ENCODE measurements around the gene DNAJB1.
A peak's percentile ranks its signal among the peaks of the same experiment; 100 is the strongest.
"Not testable (repeated sequence)": the region's sequence is repeated elsewhere in the genome, so short reads cannot be mapped to it uniquely, and the experiment has no call there.

DNAJB1 gene

DNA sequence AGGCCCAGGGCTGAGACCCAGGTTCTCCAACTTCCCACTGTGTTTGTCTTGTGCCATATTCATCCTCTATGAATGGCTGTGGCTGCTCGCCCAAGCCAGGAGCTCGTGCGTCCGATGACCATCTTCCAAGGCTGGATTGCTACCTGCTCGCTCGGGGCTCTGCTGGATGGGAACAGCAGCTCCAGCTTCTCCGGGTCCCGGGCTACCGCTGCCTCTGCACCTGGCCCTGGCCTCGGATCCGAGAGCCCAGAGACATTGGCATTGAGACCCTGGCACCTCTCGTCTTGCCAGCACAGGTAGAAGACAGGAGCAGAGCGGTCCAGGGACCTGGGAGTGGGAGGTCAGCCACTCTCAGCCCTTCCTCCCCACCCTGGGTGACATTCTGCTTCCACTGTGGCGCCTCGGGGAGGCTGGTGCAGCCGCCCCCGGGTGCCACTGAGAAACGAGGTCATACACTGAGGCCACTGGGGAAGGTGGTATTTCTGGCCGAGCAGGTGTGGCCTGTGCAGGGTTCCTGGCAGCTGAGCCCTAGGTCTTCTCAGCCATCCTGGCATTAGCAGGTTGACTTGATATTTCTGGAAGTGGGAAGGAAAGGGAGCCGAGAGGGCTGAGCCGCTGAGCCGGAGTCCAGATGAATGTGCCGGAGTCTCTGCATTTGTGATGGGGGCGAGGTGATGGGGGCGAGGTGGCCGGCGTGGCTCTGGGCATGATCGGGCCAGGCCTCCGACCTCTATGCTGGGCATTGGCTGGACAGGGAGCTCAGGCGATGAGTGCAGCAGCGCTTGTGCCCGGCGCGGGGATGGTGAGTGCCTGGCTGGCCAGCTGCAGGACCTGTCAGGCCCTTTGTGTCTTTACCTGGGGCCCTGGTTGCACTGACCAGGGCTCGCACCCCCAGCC, 35.1 kb upstream of the DNAJB1 start:
- no peak for DNase-seq

DNA sequence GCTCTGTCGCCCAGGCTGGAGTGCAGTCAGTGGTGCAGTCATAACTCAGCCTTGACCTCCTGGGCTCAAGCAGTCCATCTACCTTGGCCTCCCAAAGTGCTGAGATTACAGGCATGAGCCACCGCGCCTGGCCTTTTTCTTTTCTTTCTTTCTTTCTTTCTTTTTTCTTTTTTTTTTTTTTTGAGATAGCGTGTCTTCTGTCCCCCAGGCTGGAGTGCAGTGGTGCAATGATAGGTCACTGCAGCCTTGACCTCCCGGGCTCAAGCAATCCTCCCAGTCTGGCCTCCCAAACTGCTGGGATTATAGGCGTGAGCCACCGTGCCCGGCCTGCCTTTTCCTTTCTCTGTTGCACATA, 33.8 kb upstream of the DNAJB1 start:
- not testable (repeated sequence) for DNase-seq

- DNase-seq: peak; percentile 30
Observed at GRCh38 chr19:14551134-14552005, 33.2 kb upstream of the DNAJB1 start.

DNA sequence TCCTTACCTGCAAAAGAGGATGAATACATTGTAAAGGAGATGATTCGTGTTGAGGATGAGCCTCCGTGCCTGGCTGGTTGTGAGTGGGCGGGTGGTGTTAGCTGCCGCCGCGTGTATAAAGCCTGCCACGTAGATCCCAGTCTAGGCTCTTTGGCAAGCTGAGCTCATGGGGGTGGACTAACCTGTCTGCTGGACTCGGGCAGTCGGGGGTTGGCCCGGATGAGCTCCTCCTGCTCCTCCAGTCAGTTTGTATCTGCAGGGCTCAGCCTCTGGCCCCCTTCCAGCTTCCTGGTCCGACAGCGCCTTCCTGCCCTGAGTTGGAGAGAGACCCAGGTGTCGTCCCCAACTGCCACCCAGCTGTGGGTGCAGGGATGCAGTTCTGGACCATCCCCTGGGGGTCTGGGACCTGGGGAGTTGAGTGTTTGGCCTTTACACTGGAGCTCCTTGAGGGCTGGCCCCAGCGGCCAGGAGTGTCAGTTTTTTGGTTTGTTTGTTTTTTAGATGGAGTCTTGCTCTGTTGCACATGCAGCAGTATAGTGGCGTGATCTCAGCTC, 32.1 kb upstream of the DNAJB1 start:
- DNase-seq: no peak

GRCh38 chr19:14545716-14546082, 27.5 kb upstream of the DNAJB1 start:
- no peak for DNase-seq

- peak; percentile 94 for DNase-seq
Observed at GRCh38 chr19:14544977-14545715, 26.9 kb upstream of the DNAJB1 start.

DNA sequence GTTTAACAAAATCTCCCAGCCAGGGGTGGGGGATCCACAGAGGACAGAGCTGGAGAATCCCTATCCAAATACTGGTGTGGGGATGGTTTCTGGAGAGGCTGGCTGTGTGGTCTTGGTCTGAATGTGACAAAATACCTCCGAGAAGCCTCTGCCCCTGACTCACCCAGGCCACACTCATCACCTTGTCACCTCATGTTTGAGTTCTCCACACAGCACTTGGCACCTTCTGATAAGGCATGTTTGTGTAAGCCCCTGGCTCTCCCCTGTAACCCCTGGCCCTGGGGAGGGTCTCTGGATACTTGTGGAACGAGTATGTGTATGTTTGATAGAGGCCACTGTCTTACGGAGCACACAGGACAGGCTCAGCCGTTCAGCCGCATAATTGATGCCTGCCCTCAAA, 25.9 kb upstream of the DNAJB1 start:
- no peak for DNase-seq

GRCh38 chr19:14542711-14543328, 24.6 kb upstream of the DNAJB1 start:
- peak; percentile 32 for DNase-seq

DNA sequence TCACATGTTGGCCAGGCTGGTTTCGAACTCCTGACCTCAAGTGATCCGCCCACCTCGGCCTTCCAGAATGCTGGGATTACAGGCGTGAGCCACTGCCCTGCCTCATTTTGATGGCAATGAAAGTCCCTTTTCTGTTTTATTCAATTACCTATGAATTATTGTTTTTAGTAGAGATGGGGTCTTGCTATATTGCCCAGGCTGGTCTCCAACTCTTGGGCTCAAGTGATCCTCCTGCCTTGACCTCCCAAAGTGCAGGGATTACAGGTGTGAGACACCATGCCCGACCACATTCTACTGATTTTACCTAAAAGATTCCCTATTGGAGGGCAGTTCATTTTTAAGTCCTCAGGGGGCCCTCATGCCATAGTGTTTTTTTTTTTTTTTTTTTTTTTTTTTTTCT, 23.8 kb upstream of the DNAJB1 start:
- DNase-seq: not testable (repeated sequence)

DNA sequence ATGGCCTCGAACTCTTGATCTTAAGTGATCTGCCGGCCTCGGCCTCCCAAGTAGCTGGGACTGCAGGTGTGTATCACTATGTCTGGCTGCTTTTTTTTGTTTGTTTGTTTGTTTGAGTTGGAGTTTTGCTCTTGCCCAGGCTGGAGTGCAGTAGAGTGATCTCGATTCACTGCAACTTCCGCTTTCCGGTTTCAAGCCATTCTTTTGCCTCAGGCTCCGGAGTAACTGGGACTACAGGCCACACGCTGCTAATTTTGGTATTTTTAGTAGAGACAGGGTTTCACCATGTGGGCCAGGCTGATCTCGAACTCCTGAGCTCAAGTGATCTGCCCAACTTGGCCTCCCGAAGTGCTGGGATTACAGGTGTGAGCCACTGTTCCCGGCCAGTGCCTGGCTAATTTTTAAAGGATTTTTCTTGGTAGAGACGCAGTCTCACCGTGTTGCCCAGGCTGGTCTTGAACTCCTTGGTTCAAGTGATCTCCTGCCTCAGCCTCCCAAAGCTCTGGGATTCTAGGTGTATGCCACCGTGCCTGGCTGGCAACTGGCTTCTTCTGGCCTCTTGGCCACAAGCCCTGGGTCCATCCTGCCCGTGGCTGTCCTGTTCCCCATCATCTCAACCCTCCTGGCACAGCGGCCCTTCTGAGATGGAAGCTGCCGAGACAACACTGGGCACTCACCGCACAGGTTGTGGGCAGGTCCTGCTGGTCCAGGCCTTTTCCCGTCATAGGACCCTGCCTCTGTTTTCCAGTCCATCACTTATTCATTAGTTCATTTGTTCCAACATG, 22.7 kb upstream of the DNAJB1 start:
- no peak for DNase-seq

DNA sequence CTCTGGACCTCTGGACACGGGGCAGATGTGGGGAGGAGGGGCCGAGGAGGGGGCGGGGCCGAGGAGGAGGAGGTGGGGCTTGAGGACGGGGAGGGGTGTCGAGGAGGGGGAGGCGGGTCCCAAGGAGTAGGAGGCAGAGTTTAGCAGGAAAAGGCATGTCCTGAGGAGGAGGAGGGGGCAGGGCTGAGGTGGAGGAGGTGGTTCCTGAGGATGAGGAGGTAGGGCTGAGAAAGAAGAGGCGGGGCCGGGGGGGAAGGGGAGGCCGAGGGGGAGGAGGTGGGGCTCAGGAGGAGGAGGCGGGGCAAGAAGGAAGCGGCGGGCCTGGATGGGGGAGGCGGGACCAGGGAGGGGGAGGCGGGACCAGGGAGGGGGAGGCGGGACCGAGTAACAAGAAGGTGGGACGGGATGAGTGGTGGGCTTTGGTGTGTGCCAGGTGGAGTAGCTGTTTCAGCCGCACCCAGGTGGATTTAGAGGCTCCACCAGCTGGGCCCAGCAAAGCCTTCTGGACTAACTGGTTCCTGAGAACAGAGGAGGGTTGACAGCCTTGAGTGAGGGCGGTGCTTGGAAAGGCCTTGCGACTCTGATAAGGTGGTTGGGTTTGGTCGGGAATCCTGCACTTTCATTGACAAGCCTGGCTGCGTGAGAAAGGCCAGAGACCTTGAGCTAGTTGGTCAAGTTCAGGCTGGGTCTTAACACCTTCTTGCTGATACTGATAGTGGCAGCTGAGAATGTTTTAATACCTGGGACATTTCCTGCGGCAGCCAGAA, 18.9 kb upstream of the DNAJB1 start:
- DNase-seq: no peak

DNA sequence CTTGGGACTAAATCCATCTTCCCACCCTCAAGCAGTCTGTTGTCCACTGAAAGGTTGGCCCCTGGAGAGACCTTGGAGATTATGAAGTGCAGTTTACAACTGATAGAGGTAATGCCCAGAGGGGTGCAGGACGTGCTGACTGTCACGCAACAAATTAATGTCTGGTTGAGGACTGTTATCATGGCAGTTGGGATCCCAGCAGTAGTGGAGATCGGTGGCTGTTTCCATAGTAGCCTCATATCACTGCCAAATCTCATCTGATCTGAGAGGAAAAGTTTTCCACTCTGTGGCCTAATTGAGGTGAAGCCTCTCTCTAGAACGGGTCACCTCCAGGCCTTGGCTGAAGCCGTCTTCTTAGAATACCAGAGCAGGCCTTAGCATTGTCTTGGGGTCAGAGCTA, 15.3 kb upstream of the DNAJB1 start:
- DNase-seq: no peak

GRCh38 chr19:14530506-14530905, 12.3 kb upstream of the DNAJB1 start:
- no peak for DNase-seq

GRCh38 chr19:14530005-14530348, 11.8 kb upstream of the DNAJB1 start:
- no peak for DNase-seq

DNA sequence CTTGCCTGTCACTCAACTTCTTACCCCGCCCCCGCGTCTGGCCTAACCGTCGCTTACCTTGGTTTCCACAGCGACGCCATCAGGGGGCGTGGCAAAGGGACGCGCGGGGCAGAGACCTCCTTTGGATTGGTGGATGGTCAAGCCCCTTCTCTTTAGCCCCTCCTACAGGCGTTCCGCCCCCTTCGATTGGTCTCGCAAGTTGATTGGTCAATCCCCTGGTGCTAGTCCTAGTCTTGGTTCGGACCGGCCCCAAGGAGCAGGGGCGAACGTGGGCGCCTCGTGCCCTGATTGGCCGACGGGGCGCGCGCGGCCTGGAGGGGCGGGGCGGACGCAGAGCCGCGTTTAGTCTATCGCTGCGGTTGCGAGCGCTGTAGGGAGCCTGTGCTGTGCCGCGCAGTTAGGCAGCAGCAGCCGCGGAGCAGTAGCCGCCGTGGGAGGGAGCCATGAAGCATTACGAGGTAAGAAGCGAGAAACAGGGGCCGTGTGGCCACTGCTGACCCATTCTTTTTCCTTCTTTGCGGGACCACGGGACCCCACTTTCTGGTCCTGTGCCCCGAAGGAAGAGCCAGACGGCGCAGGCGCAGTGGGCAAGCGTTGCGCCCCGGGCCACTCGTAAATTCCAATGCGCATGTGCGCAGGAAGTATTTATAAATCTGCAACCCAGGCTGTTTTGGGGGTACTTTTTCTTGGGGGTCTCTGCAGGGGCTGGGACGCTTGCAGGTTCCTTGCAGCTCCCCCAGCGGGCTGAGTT, 11.2 kb upstream of the DNAJB1 start, which contains the start of gene TECR:
Gene TECR (plus strand): TSS at position 341 of the 751 bp plus-strand sequence. CDS start 103 bp downstream, at position 444.
- peak; percentile 100 for DNase-seq

DNA sequence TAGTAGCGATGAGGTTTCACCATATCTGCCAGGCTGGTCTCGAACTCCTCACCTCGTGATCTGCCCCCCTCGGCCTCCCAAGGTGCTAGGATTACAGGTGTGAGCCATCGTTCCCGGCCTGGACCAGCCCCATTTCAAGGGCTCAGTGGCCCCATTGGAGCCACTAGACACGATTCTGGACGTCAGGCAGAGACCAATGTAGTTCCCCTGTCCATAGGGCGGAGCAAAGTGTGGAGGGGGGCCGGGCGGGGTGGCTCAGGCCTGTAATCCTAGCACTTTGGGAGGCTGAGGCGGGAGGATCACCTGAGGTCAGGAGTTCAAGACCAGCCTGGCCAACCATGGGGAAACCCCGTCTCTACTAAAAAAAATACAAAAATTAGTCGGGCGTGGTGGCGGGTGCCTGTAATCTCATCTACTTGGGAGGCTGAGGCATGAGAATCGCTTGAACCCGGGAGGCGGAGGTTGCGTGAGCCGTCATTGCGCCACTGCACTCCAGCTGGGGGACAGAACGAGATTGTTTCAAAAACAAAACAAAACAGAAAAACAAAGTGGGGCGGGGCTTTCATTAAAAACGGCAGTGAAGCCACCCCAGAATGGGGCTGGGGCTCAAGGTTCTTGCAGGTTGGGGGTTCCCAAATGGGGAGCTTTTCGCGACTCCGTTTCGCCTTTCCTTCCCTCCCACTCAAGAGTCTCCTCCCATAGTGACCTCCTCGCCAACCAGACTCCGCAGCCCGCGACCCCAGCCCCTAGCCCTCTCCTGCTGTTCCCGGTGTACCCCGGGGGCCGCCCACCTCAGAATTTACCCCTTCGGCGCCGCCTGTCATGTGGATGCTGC, 10.4 kb upstream of the DNAJB1 start:
- no peak for DNase-seq

DNA sequence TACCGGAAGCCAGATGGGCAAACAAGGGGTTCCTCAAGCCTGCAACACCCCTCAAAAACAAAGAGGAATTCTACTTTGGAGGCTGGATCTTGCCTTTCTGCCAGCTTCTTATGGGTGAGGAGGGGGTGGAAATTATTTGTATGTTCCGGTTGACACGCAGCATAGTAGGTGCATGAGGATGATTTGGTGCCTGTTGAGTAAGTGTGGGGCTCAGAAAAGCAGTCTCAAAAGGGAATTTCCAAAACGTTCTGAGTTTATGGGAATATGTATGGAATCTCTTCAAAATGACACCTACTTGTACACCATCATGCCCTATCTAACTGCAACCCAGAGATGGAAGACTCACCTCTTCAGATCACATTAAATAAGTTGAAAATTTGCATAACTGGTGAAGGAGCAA, 8.2 kb upstream of the DNAJB1 start:
- no peak for DNase-seq

DNA sequence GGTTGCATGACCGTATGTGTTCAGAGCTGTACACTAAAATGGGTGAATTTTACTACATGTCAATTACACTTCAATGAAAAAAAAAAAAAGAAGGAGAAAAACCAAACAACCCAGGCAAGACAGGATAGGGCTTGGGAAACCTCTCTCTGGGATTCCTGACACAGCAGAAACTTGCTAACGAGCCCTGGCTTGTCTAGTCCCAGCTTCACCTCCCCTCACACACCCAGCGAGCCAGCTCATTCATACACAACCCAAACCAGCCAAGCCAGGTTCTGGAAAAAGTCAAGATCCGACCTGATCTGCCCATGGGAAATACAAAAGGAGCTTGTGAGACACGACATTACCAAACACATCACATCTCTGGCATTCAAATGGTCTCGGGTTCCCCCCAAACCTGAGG, 7.5 kb upstream of the DNAJB1 start:
- DNase-seq: no peak

- DNase-seq: no peak
Observed at GRCh38 chr19:14520543-14520942, 2.3 kb upstream of the DNAJB1 start.

Measured in midbrain (tissue), 1 donor.